H9 (cell line): ENCODE results near the gene CCDC186. TPM values are rescaled to one million over a fixed set of nuclear protein-coding genes. Genes with fewer than 3 reads are reported as not detected.

Experiments
- DNase-seq: peaks from one replicate; pipeline ENCODE4 v3.0.0-alpha.2; 2017
- H2AFZ ChIP-seq: one replicate; pipeline ENCODE4 v1.6.1; 2013; ENCODE audit warnings: mild to moderate bottlenecking, low read length, control low read depth, moderate library complexity
- H2AK5ac ChIP-seq: 2 replicates; pipeline ENCODE4 v1.6.1; 2013; ENCODE audit warnings: low read length, control low read depth, mixed read lengths; ENCODE audit not compliant: insufficient read length
- H2BK120ac ChIP-seq: one replicate; pipeline ENCODE4 v1.6.1; 2013; ENCODE audit warnings: low read depth, mild to moderate bottlenecking, low read length, control low read depth, inconsistent platforms; ENCODE audit not compliant: poor library complexity, severe bottlenecking
- H2BK12ac ChIP-seq: 2 replicates; pipeline ENCODE4 v1.6.1; 2013; ENCODE audit warnings: low read length, control low read depth, mixed read lengths, low read depth; ENCODE audit not compliant: insufficient read length
- H2BK15ac ChIP-seq: 2 replicates; pipeline ENCODE4 v1.6.1; 2013; ENCODE audit warnings: low read depth, low read length, control low read depth
- H2BK20ac ChIP-seq: one replicate; pipeline ENCODE4 v1.6.1; 2013; ENCODE audit warnings: low read depth, mild to moderate bottlenecking, low read length, control low read depth, inconsistent platforms; ENCODE audit not compliant: poor library complexity, severe bottlenecking
- H2BK5ac ChIP-seq: 2 replicates; pipeline ENCODE4 v1.6.1; 2013; ENCODE audit warnings: low read length, control low read depth, mixed read lengths; ENCODE audit not compliant: insufficient read length
- H3K14ac ChIP-seq: 2 replicates; pipeline ENCODE4 v1.6.1; 2013; ENCODE audit warnings: low read length, control low read depth; ENCODE audit not compliant: insufficient read depth
- H3K18ac ChIP-seq: 2 replicates; pipeline ENCODE4 v1.6.1; 2013; ENCODE audit warnings: low read depth, mild to moderate bottlenecking, mixed read lengths, low read length, control low read depth; ENCODE audit not compliant: insufficient read length
- H3K23ac ChIP-seq: 2 replicates; pipeline ENCODE4 v1.6.1; 2013; ENCODE audit warnings: low read length, control low read depth, mixed read lengths, low read depth; ENCODE audit not compliant: insufficient read length
- H3K23me2 ChIP-seq: 2 replicates; pipeline ENCODE4 v1.6.1; 2013; ENCODE audit warnings: low read depth, mild to moderate bottlenecking, mixed read lengths, low read length, control low read depth; ENCODE audit not compliant: insufficient read length, poor library complexity, severe bottlenecking
- H3K27ac ChIP-seq: 2 replicates; pipeline ENCODE4 v1.5.1; 2013; ENCODE audit warnings: low read length, control low read depth, mixed read lengths, low read depth; ENCODE audit not compliant: insufficient read length
- H3K27me3 ChIP-seq: 2 replicates; pipeline ENCODE4 v1.6.1; 2013; ENCODE audit warnings: low read length, control low read depth, inconsistent platforms; ENCODE audit not compliant: insufficient read depth
- H3K4ac ChIP-seq: 2 replicates; pipeline ENCODE4 v1.6.1; 2013; ENCODE audit warnings: low read depth, mild to moderate bottlenecking, control low read depth, inconsistent platforms, low read length, moderate library complexity
- H3K4me1 ChIP-seq: 2 replicates; pipeline ENCODE4 v1.6.1; 2013; ENCODE audit warnings: low read length, control low read depth, inconsistent platforms; ENCODE audit not compliant: insufficient read depth
- H3K4me2 ChIP-seq: 2 replicates; pipeline ENCODE4 v1.6.1; 2013; ENCODE audit warnings: low read length, control low read depth, mixed read lengths; ENCODE audit not compliant: insufficient read length, insufficient read depth
- H3K56ac ChIP-seq: 2 replicates; pipeline ENCODE4 v1.6.1; 2013; ENCODE audit warnings: low read depth, mild to moderate bottlenecking, mixed read lengths, low read length, control low read depth; ENCODE audit not compliant: insufficient read length
- H3K79me1 ChIP-seq: 2 replicates; pipeline ENCODE4 v1.6.1; 2013; ENCODE audit warnings: low read depth, mild to moderate bottlenecking, moderate library complexity, low read length, control low read depth, inconsistent platforms; ENCODE audit not compliant: insufficient read depth, poor library complexity, severe bottlenecking
- H3K79me2 ChIP-seq: 2 replicates; pipeline ENCODE4 v1.6.1; 2013; ENCODE audit warnings: low read length, control low read depth, inconsistent platforms; ENCODE audit not compliant: insufficient read depth
- H3K9ac ChIP-seq: 2 replicates; pipeline ENCODE4 v1.6.1; 2013; ENCODE audit warnings: low read length, control low read depth, mixed read lengths; ENCODE audit not compliant: insufficient read length; ENCODE audit errors: extremely low read depth
- H3K9me3 ChIP-seq: one replicate; pipeline ENCODE4 v1.6.1; 2013; ENCODE audit warnings: low read depth, low read length, inconsistent platforms; ENCODE audit not compliant: control insufficient read depth
- H3T11ph ChIP-seq: one replicate; pipeline ENCODE4 v1.6.1; 2013; ENCODE audit warnings: mild to moderate bottlenecking, low read length, control low read depth, inconsistent platforms
- H4K20me1 ChIP-seq: one replicate; pipeline ENCODE4 v1.6.1; 2013; ENCODE audit not compliant: control insufficient read depth, insufficient read length, insufficient read depth
- H4K5ac ChIP-seq: 2 replicates; pipeline ENCODE4 v1.6.1; 2013; ENCODE audit warnings: low read depth, mild to moderate bottlenecking, mixed read lengths, low read length, control low read depth; ENCODE audit not compliant: insufficient read length
- H4K8ac ChIP-seq: replicated peaks from 2 replicates; pipeline ENCODE4 v1.6.1; 2013; ENCODE audit warnings: low read length, control low read depth, mixed read lengths, low read depth; ENCODE audit not compliant: insufficient read length
- H4K91ac ChIP-seq: 2 replicates; pipeline ENCODE4 v1.6.1; 2013; ENCODE audit warnings: low read depth, mild to moderate bottlenecking, moderate library complexity, mixed read lengths, low read length, control low read depth; ENCODE audit not compliant: insufficient read length
- H3K27ac Mint-ChIP-seq, 3 experiments: 2 replicates in 2 of 3; 3 replicates in 1 of 3; pipeline ENCODE4 v1.8.0; 2020 to 2021; ENCODE audit warnings: mixed read lengths in 3 of 3, mild to moderate bottlenecking in 1 of 3, moderate library complexity in 1 of 3
- H3K27me3 Mint-ChIP-seq: 2 replicates; pipeline ENCODE4 v1.8.0; 2021; ENCODE audit warnings: low read depth, mild to moderate bottlenecking, moderate library complexity, mixed read lengths
- H3K36me3 Mint-ChIP-seq, 3 experiments: 2 replicates in 2 of 3; 3 replicates in 1 of 3; pipeline ENCODE4 v1.8.0; 2020 to 2021; ENCODE audit warnings: low read depth in 3 of 3, mixed read lengths in 3 of 3; ENCODE audit not compliant: insufficient read depth in 1 of 3
- H3K4me1 Mint-ChIP-seq, 2 experiments: 2 replicates each; pipeline ENCODE4 v1.8.0; 2020; ENCODE audit warnings: mixed read lengths in 2 of 2
- H3K4me3 Mint-ChIP-seq, 2 experiments: 2 replicates in 1 of 2; 3 replicates in 1 of 2; pipeline ENCODE4 v1.8.0; 2020 to 2021; ENCODE audit warnings: mild to moderate bottlenecking in 2 of 2, mixed read lengths in 2 of 2, moderate library complexity in 1 of 2
- H3K9me3 Mint-ChIP-seq, 2 experiments: 2 replicates in 1 of 2; 3 replicates in 1 of 2; pipeline ENCODE4 v1.8.0; 2020; ENCODE audit warnings: mild to moderate bottlenecking in 2 of 2, mixed read lengths in 2 of 2, moderate library complexity in 1 of 2
- WGBS: extraction: QIAGEN DNeasy Blood & Tissue Kit; methylation state at CpG from one replicate; pipeline ENCODE4 v1.1.7; 2013; ENCODE audit warnings: missing lambda C conversion rate, low lambda C conversion rate, mixed read lengths; ENCODE audit not compliant: insufficient read length; ENCODE audit errors: extremely low coverage; 5-methylcytosine and 5-hydroxymethylcytosine counted together
- total RNA-seq: library from RNA; stranded (reverse); gene quantifications from 2 replicates; pipeline ENCODE4 v1.2.1, GENCODE V29; 2021
- TF ChIP-seq, protein P1 (sequence below): fragments of 200-600 bp; sonication (generic); conservative IDR thresholded peaks from 3 replicates; pipeline ENCODE4 v1.8.0; 2021; ENCODE audit warnings: antibody characterized with exemption, mild to moderate bottlenecking

CCDC186 gene
- total RNA-seq, 1 experiment from 2014 or later = 16.7 TPM

- H3K27ac ChIP-seq = no peak overlapping the region
- no peak overlapping the region for H3K4me2 ChIP-seq
- no peak for DNase-seq
- WGBS = no CpG with 5 or more reads among the region's 5 CpGs
- H2AFZ ChIP-seq = no peak overlapping the region
- H4K5ac ChIP-seq = no peak overlapping the region
- H3K23ac ChIP-seq = no peak overlapping the region
- Mint-ChIP-seq H3K9me3 (no peaks in the 10 kb centered on the region; a peak in 1 of 5 replicates), H3K27ac (no peak overlapping the region), H3K27me3 (no peaks in the 10 kb centered on the region), H3K4me1 (peaks cover 8 to 9% of the 10 kb centered on the region in 2 experiments), H3K36me3 (no peaks in the 10 kb centered on the region; a peak in 1 of 7 replicates), H3K4me3 (no peak overlapping the region)
- no peaks in the 10 kb centered on the region for H4K20me1 ChIP-seq
- H3T11ph ChIP-seq = no peak overlapping the region
- H4K91ac ChIP-seq = no peak overlapping the region
- no peak overlapping the region for H2BK15ac ChIP-seq
- H3K18ac ChIP-seq = no peak overlapping the region
- H3K4me1 ChIP-seq = no peaks in the 10 kb centered on the region
- H4K8ac ChIP-seq = no peak overlapping the region
- no peak overlapping the region for H3K56ac ChIP-seq
- no peak overlapping the region for H3K4ac ChIP-seq
- H2BK20ac ChIP-seq = no peak overlapping the region
- H3K79me1 ChIP-seq = no peaks in the 10 kb centered on the region
- no peaks in the 10 kb centered on the region for H3K23me2 ChIP-seq
- no peak overlapping the region for H3K14ac ChIP-seq
- TF ChIP-seq, protein P1, sequence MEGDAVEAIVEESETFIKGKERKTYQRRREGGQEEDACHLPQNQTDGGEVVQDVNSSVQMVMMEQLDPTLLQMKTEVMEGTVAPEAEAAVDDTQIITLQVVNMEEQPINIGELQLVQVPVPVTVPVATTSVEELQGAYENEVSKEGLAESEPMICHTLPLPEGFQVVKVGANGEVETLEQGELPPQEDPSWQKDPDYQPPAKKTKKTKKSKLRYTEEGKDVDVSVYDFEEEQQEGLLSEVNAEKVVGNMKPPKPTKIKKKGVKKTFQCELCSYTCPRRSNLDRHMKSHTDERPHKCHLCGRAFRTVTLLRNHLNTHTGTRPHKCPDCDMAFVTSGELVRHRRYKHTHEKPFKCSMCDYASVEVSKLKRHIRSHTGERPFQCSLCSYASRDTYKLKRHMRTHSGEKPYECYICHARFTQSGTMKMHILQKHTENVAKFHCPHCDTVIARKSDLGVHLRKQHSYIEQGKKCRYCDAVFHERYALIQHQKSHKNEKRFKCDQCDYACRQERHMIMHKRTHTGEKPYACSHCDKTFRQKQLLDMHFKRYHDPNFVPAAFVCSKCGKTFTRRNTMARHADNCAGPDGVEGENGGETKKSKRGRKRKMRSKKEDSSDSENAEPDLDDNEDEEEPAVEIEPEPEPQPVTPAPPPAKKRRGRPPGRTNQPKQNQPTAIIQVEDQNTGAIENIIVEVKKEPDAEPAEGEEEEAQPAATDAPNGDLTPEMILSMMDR = no peak
- H3K79me2 ChIP-seq = no peaks in the 10 kb centered on the region
- no peak overlapping the region for H2BK12ac ChIP-seq
- no peak overlapping the region for H2BK5ac ChIP-seq
- no peaks in the 10 kb centered on the region for H3K9me3 ChIP-seq
- H2AK5ac ChIP-seq = no peak overlapping the region
- H3K27me3 ChIP-seq = no peaks in the 10 kb centered on the region
- no peak overlapping the region for H3K9ac ChIP-seq
- no peak overlapping the region for H2BK120ac ChIP-seq
These were observed 10.3 kb upstream of the CCDC186 start for GRCh38 chr10:114184276-114184675.
